Spinal cord (tissue), 10 donors: ENCODE data around the gene XRCC3. TPM values are rescaled to one million over a fixed set of nuclear protein-coding genes. Genes with fewer than 3 reads are reported as not detected.

Source experiments
- DNase-seq, 6 donors: peaks; one replicate each; pipeline versions ENCODE4 v3.0.0 to v3.0.0-alpha.2; 2013 to 2015; ENCODE audit warnings: low spot score in 6 of 6, low read depth in 4 of 6
- H3K27ac ChIP-seq: one replicate; pipeline ENCODE4 v1.5.1; 2013; ENCODE audit warnings: low read depth, low read length, control low read depth
- H3K27me3 ChIP-seq: one replicate; pipeline ENCODE4 v1.6.1; 2013; ENCODE audit warnings: low read length; ENCODE audit not compliant: control insufficient read depth, insufficient read depth
- H3K36me3 ChIP-seq: one replicate; pipeline ENCODE4 v1.6.1; 2013; ENCODE audit warnings: low read length; ENCODE audit not compliant: control insufficient read depth, insufficient read depth
- H3K4me1 ChIP-seq: one replicate; pipeline ENCODE4 v1.6.1; 2013; ENCODE audit warnings: low read length; ENCODE audit not compliant: control insufficient read depth, insufficient read depth
- H3K4me3 ChIP-seq: one replicate; pipeline ENCODE4 v1.5.1; 2013; ENCODE audit warnings: low read depth, low read length, control low read depth
- H3K9me3 ChIP-seq: one replicate; pipeline ENCODE4 v1.6.1; 2013; ENCODE audit warnings: low read length; ENCODE audit not compliant: control insufficient read depth, insufficient read depth
- WGBS: methylation state at CpG from one replicate; pipeline ENCODE4 v1.1.5; 2013; ENCODE audit warnings: missing lambda C conversion rate; ENCODE audit not compliant: insufficient coverage; 5-methylcytosine and 5-hydroxymethylcytosine counted together
- polyA plus RNA-seq, 2 donors: library from polyadenylated mRNA; unstranded; fragments of 120-200 nt; gene quantifications; one replicate each; pipeline ENCODE4 v1.2.1, GENCODE V29; 2013; ENCODE audit not compliant: insufficient read length in 2 of 2
- total RNA-seq, 2 donors: library from RNA; depleted of rRNA in 1 of 2; stranded (reverse); fragments of 120-200 nt in 1 of 2; fragments of >200 nt in 1 of 2; gene quantifications; one replicate each; pipeline versions ENCODE4 v1.2.3 to v1.2.4, GENCODE V29; 2013 to 2014
- donor health status: healthy.

XRCC3 gene
- total and polyA plus RNA-seq, 4 donors: 10.9 to 20.6 (median 13.6) TPM

GRCh38 chr14:103702497-103703432 lies 12.5 kb downstream of the XRCC3 start:
- H3K4me1 ChIP-seq: peaks cover 48% of the 10 kb centered on the region
- H3K4me3 ChIP-seq: no peak overlapping the region
- H3K27me3 ChIP-seq: no peaks in the 10 kb centered on the region
- H3K9me3 ChIP-seq: no peaks in the 10 kb centered on the region
- peaks cover 100% of the 10 kb centered on the region for H3K36me3 ChIP-seq
- peak in 1 of 6 donors; percentile 18 for DNase-seq
- no peak overlapping the region for H3K27ac ChIP-seq
- 86% methylated on average over 26 of the region's 29 CpGs for WGBS

DNA sequence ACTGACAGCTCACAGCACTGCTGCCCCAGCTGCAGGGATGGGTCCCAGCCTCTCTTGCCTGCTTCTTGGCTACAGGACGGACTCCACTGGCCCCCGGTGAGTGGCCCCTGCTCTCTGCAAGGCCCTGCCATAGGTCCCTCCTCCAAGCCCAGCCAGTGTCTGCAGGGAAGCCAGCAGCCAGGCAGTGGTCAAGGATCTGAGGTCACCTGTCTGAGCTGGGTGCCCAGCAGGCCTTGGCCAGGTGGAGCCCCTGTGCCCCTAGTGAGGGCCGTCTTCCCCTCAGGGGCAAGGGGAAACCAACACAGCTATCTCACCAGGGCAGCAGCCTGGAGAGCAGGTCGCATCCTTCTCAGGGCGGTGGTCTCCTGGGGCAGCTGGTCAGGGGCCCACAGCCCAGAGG lies 13.2 kb downstream of the XRCC3 start:
- H3K27ac ChIP-seq: no peak overlapping the region
- DNase-seq: no peak
- H3K27me3 ChIP-seq: no peaks in the 10 kb centered on the region
- WGBS: 96% methylated on average over 5 of the region's 5 CpGs
- peaks cover 97% of the 10 kb centered on the region for H3K36me3 ChIP-seq
- no peak overlapping the region for H3K4me3 ChIP-seq
- H3K9me3 ChIP-seq: no peaks in the 10 kb centered on the region
- H3K4me1 ChIP-seq: peaks cover 55% of the 10 kb centered on the region

DNA sequence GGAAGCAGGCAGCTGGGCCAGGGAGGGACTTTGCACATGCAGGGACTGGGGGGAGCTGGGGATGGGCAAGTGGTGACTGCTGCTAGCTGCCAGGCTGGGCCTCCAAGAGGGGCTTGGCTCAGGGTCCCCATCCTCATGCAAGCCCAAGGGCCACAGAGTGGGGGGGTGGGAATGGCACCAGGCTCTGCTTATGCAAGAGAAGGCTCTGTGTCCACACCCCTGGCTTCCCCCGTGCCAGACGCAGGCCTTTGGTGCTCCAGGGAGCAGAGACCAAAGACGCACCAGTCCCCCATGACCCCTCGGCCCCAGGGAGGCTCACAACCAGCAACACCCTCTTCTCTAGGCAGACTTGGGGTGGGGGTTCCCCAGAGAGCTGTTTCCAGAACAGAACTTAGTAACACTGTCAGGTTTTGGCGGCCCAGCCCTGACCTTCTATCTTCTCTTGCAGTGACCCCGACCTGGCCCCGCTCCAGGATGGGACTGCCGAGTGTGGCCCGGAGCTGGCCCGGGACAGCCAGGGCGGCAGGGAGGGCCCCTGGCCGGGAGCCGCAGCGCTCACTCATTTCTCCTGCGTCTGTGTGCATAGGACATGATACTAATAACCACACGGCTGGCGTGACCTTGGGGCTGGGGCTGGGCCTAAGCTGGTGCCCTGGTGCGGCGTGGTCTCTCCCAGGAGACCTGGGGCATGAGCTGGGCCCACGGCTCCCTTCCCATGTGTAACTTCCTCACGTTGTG lies 14.3 kb downstream of the XRCC3 start:
- H3K27ac ChIP-seq: no peak overlapping the region
- peaks cover 94% of the 10 kb centered on the region for H3K36me3 ChIP-seq
- WGBS: 91% methylated on average over 19 of the region's 21 CpGs
- no peaks in the 10 kb centered on the region for H3K27me3 ChIP-seq
- peaks cover 64% of the 10 kb centered on the region for H3K4me1 ChIP-seq
- H3K4me3 ChIP-seq: no peak overlapping the region
- DNase-seq: no peak
- no peaks in the 10 kb centered on the region for H3K9me3 ChIP-seq

DNA sequence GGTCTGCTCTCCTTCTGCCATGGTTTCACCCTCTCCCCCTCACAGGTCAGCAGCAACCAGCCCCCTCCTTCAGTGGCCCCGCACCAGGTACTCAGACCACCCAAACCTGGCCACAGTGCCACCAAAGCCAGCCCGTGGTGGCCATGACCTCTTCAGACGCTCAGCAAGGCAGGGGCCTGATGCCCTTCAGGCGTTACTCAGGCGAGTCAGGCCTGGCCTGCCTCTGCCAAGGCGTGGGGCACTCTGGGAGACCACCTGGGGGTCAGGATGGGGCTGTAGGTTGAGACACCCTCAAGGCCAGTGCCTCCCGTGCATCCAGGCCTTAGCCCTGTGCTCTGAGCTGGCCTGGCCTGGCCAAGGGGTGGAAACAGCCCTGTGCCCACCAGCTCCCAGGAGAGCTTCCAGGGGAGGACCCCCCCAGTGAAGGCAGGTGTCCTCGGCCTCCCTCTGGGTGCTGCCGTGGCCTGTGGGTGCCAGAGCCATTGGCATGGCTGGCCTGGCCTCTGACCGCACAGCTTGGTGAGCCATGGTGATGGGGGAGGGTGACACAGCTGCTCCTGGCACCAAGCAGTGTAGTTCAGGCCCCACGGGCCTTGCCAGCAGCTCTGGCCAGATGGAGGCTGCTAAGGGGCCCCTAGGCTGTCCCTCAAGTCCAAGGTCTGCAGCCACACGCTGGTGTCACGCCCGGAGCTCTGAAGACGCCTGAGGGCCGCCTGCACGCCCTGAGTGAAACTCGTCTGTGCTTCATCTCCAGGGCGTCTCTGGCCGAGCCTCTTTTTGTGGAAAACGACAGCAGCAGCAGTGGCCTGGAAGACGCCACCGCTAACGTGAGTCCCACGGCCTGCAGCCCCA lies 15.1 kb downstream of the XRCC3 start:
- 81% methylated on average over 25 of the region's 25 CpGs for WGBS
- Histone ChIP-seq H3K36me3 (peaks cover 93% of the 10 kb centered on the region), H3K4me1 (peaks cover 64% of the 10 kb centered on the region), H3K27ac (no peak overlapping the region), H3K9me3 (no peaks in the 10 kb centered on the region), H3K4me3 (no peak overlapping the region), H3K27me3 (no peaks in the 10 kb centered on the region)
- no peak for DNase-seq

GRCh38 chr14:103699261-103699661 lies 16.0 kb downstream of the XRCC3 start:
- Histone ChIP-seq H3K27me3 (no peaks in the 10 kb centered on the region), H3K4me3 (no peak overlapping the region), H3K36me3 (peaks cover 91% of the 10 kb centered on the region), H3K27ac (no peak overlapping the region), H3K4me1 (peaks cover 62% of the 10 kb centered on the region), H3K9me3 (no peaks in the 10 kb centered on the region)
- 94% methylated on average over 17 of the region's 17 CpGs for WGBS
- DNase-seq: no peak

GRCh38 chr14:103698380-103699260 lies 16.6 kb downstream of the XRCC3 start:
- Histone ChIP-seq H3K4me3 (no peak overlapping the region), H3K36me3 (peaks cover 91% of the 10 kb centered on the region), H3K27ac (no peak overlapping the region)

DNA sequence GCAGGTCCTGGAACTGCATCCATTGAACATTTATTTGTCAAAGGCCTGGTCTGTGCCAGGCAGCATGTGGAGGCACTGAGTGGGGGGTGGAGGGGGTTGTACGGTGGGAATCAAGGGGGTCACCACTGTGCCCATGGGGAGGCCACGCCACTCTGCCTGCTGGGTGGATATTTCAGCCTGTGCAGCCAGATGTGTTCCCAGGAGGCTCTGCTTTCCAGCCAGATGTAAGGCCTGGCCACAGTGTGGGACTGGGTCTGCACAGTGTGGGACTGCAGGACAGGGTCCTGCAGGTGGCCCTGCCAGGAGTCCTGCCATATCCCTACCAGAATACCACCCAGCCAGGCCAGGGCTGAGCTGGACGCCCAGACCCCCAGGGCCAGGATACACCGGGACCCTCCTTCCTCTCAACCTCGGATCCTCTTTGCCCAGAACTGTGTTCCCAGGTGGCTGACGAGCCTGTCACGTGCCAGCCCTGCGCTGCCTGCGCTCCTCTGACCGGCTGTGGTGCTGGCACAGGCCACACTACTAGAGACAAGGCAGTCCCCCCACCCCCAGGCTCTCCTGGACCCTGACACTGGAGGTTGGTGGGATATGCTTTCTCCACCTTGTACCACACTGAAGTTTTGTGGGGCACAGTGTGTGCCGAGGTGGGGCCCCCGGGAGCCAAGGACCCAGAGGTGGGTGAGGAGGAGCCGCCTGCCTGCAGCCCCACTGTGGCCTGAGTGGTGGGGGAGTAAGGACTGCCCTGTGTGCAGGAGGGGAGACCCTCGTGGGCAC lies 17.5 kb downstream of the XRCC3 start:
- Histone ChIP-seq H3K36me3 (peaks cover 91% of the 10 kb centered on the region), H3K4me3 (no peak overlapping the region), H3K4me1 (peaks cover 54% of the 10 kb centered on the region), H3K9me3 (no peaks in the 10 kb centered on the region), H3K27me3 (no peaks in the 10 kb centered on the region), H3K27ac (no peak overlapping the region)
- WGBS: 82% methylated on average over 8 of the region's 14 CpGs
- no peak for DNase-seq

More at GRCh38 chr14:103698380-103699260, 16.6 kb downstream of the XRCC3 start:
- DNase-seq: no peak
- H3K9me3 ChIP-seq: no peaks in the 10 kb centered on the region
- 89% methylated on average over 33 of the region's 33 CpGs for whole genome bisulfite sequencing
- H3K27me3 ChIP-seq: no peaks in the 10 kb centered on the region
- H3K4me1 ChIP-seq: peaks cover 62% of the 10 kb centered on the region

DNA sequence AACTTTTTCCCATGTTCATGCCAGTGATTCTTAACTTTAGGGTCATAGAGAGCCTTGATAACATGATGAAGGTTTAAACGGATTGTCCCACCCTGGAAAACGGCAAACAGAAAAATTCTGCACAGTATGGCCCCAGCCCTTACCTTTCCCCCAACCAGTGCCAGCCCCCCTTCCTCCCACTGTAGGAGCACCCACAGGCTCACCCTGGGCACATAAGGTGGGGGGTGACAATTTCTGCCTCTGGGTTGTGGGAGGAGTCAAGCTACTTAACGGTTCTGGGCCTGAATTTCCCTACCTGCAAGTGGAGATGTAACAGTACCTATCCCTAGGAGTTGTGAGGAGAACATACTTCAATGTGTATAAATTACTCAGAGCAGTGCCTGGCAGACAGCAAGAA lies 18.0 kb downstream of the XRCC3 start:
- no peak overlapping the region for H3K27ac ChIP-seq
- H3K4me3 ChIP-seq: no peak overlapping the region
- H3K9me3 ChIP-seq: no peaks in the 10 kb centered on the region
- peaks cover 51% of the 10 kb centered on the region for H3K4me1 ChIP-seq
- peaks cover 91% of the 10 kb centered on the region for H3K36me3 ChIP-seq
- WGBS: no CpG with 5 or more reads among the region's 3 CpGs
- DNase-seq: peak in 1 of 6 donors; percentile 5
- no peaks in the 10 kb centered on the region for H3K27me3 ChIP-seq
